GM18909 (cell line): ENCODE measurements around the gene CCT8L2.
"Not testable (repeated sequence)": the region's sequence is repeated elsewhere in the genome, so short reads cannot be mapped to it uniquely, and the experiment has no call there.

Experiments used
- ATAC-seq: cut with Tn5 transposase; IDR thresholded peaks from one replicate; pipeline ENCODE4 v1.9.1; 2021; ENCODE audit warnings: mild to moderate bottlenecking; ENCODE audit not compliant: unreplicated experiment, poor library complexity

CCT8L2 gene

GRCh38 chr22:16561093-16561658 is 31.4 kb downstream of the CCT8L2 start:
- ATAC-seq = not testable (repeated sequence)

DNA sequence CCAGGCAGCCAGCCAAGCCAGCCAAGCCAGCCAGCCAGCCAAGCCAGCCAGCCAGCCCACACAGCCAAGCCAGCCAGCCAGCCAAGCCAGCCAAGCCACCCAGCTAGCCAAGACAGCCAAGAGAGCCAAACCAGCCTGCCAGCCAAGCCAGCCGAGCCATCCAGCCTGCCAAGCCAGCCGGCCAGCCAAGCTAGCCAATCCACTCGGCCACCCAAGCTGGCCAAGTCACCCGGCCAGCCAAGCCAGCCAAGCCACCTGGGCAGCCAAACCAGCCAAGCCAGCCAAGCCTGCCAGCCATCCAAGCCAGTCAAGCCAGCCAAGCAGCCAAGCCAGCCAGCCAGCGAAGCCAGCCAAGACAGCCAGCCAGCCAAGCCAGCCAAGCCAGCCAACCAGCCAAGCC is 32.0 kb downstream of the CCT8L2 start:
- not testable (repeated sequence) for ATAC-seq

DNA sequence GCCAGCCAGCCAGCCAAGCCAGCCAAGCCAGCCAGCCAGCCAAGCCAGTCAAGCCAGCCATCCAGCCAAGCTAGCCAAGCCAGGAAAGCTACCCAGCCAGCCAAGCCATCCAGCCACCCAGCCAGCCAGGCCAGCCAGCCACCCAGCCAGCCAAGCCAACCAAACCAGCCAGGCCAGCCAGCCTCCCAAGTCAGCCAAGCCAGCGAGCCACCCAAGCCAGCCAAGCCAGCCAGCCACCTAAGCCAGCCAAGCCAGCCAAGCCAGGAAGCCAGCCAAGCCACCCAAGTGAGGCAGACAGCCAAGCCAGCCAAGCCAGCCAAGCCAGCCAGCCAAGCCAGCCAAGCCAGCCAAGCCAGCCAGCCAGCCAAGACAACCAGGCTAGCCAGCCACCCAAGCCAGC is 32.6 kb downstream of the CCT8L2 start:
- ATAC-seq = not testable (repeated sequence)

DNA sequence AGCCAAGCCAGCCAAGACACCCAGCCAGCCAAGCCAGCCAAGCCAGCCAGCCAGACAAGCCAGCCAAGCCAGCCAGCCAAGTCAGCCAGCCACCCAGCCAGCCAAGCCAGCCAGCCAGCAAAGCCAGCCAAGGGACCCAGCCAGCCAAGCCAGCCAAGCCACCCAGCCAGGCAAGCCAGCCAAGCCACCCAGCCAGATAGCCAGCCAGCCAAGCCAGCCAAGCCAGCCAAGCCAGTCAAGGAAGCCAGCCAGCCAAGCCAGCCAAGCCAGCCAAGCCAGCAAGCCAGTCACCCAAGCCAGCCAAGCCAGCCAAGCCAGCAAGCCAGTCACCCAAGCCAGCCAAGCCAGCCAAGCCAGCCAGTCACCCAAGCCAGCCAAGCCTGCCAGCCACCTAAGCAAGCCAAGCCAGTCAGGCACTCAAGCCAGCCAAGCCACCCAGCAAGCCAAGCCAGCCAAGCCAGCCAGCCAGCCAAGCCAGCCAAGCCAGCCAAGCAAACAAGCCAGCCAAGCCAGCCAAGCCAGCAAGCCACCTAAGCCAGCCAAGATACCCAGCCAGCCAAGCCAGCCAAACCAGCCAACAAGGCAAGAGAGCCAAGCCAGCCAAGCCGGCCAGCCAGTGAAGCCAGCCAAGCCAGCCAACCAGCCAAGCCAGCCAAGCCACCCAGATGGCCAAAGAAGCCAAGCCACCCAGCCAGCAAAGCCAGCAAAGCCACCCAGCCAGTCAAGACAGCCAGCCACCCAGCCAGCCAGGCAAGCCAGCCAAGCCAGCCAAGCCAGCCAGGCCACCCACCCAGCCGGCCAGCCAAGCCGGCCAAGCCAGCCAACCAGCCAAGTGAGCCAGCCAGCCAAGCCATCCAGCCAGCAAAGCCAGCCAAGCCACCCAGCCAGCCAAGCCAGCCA is 33.3 kb downstream of the CCT8L2 start:
- ATAC-seq = no peak

DNA sequence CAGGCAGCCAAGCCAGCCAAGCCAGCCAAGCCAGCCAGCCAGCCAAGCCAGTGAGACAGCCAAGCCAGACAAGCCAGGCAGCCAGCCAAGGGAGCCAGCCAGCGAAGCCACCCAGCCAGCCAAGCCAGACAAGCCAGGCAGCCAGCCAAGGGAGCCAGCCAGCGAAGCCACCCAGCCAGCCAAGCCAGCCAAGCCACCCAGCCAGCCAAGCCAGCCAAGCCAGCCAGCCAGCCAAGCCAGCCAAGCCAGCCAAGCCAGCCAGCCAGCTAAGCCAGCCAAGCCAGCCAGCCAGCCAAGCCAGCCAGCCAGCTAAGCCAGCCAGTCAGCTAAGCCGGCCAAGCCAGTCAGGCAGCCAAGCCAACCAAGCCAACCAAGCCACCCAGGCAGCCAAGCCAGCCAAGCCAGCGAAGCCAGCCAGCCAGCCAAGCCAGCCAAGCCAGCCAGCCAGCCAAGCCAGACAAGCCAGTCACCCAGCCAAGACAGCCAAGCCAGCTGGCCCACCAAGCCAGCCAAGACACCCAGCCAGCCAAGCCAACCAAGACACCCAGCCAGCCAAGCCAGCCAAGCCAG is 34.1 kb downstream of the CCT8L2 start:
- not testable (repeated sequence) for ATAC-seq

- not testable (repeated sequence) for ATAC-seq
Measured at GRCh38 chr22:16557511-16557910, 35.1 kb downstream of the CCT8L2 start.

GRCh38 chr22:16555077-16555994 is 37.3 kb downstream of the CCT8L2 start:
- ATAC-seq = not testable (repeated sequence)

DNA sequence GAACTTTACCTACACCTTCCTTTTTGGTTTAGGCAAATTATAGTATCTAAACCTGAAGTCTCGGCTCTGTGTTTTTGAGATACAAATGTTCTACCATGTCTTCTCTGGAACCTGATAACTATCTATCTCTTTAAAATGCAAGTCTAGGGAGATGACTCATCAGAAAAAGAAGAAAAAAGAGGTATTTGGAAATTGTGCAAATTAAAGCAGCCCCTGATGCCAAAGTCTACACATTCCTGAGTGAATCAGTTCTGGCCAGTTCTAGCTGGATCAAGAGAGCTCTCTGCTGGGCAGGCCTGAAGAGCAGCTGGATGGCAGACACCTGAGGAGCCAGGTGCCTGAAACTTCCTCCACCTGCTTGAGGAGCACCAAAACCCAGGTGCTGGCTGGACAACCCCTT is 49.3 kb downstream of the CCT8L2 start:
- ATAC-seq = not testable (repeated sequence)
